Dermis lymphatic vessel endothelial cell (primary cell): ENCODE results near the gene SYNPR. TPM values are rescaled to one million over a fixed set of nuclear protein-coding genes. Genes with fewer than 3 reads are reported as not detected.

Source experiments
- total RNA-seq: library from RNA; depleted of rRNA; stranded (reverse); fragments of >200 nt; gene quantifications from 2 replicates; pipeline ENCODE4 v1.2.1, GENCODE V29; 2014

Gene SYNPR
- total RNA-seq, result not detected in 2 replicates

DNA sequence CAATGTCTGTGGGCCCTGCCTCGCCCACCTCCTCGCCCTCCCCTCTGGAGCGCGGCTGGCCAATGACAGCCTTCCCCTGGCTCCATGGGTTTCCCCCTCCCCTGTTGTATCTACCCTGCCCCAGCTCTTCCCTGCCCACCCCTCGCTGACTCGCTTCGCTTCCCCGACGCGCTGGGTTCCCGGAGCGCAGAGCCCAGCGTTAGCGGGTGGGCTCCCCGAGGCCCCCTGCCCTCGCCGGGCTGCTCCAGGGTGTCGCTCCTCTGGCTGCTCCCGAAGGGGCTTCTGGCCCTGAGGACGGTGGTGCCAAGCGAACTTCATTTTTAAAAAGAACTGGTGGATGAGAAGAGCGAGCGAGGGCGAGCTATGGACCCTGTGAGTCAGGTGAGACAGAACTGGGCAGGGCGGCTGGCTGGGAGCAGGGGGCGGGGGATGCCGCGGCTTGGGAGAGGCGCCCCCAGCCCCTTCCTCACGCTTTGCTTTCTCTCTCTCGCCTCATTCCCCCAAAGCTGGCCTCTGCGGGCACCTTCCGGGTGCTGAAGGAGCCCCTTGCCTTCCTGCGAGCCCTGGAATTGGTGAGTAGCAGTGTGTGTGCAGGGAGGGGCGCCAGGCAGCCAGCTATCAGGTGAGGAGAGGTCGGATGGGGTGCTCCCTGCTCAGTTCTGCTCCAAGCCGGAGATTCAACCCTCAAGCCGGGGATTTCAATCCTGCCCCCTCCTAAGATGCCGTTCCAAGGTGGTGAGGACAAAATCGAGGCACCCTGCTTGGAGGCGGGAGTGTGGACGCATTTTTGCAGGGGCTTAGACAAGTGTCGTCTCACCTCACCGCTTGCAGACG, at the start of gene SYNPR:
Gene SYNPR (plus strand): TSS at position 138 of the 834 bp plus-strand sequence.

DNA sequence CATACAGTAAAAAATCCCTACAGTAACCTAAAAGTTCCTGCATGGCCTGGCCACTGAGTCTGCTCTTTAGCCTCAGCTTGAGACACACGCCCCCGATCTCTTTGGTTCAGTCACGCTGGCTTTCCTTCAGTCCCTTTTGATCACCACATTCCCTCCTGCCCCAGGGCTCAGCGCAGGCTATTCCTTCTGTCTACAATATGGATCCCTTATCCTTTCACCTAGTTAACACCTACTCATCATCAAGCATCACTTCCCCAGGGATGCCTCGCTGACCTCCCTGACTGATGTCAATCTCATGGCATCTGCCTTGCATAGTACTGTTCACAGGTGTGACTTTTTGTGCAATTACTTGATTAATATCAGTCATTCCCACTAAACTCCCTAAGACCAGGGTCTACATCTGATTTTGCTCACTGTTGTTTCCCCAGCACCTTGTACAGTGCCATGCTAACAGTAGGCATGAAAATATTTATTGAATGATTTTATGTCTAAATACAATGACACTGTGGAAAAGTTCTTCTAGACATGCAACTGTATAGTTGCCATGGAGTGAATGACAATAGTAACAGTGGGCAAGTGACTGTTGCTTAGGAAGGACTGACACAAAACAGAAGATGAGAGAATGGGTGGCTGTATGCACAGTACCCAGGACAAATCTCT, 374.1 kb downstream of the SYNPR start, which contains the start of gene SNTN:
Gene SNTN (plus strand): TSS at position 610 of the 660 bp plus-strand sequence. CDS start 13 bp downstream, at position 623.

